T-helper 1 cell treated with Interleukin-12 subunit alpha and Interleukin-12 subunit beta and Interleukin-4 antibody, amounts not matched to agents 30 ng/mL and 1 ng/mL, for 36 hours (primary cell): ENCODE measurements around the gene BRAT1. TPM values are rescaled to one million over a fixed set of nuclear protein-coding genes. Genes with fewer than 3 reads are reported as not detected.

ENCODE experiments used
- intact Hi-C: fragments of 100-400 bp; cut with micrococcal nuclease; formaldehyde crosslinking; loops from one replicate; pipeline ENCODE4 v1.15.1; 2024
- total RNA-seq: library from RNA; stranded (reverse); gene quantifications from 2 replicates; pipeline ENCODE4 v1.2.3, GENCODE V29; 2022

The BRAT1 gene
- total RNA-seq, 1 donor from 2014 or later, result 36.4 TPM

DNA sequence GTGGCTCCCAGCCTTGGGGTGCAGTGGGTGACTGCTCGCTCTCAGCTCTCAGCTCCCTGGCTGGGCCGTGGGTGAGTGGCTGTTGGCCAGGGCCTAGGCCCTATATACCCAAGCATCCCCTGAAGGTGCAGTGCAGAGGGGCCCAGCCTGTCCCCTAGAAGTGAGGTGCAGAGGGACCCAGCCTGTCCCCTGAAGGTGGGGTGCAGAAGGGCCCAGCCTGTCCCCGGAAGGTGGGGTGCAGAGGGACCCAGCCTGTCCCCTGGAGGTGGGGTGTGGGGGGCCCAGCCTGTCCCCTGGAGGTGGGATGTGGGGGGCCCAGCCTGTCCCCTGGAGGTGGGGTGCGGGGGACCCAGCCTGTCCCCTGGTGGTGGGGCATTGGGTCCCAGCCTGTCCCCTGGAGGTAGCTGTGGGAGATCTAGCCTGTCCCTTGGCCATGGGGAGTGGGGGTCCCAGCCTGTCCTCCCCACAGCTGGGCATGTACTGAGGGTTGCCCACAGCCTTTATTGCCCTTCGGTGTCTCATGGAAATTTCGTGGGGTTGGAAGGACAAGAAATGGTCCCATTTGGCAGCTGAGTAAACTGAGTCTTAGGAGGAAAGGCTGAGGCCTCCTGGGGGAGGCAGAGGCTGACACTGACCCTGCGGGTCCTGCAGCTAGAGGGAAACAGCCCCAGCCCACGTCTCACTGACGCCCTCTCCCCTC is 53.2 kb downstream of the BRAT1 start:
- intact Hi-C loops, result no loop called here

DNA sequence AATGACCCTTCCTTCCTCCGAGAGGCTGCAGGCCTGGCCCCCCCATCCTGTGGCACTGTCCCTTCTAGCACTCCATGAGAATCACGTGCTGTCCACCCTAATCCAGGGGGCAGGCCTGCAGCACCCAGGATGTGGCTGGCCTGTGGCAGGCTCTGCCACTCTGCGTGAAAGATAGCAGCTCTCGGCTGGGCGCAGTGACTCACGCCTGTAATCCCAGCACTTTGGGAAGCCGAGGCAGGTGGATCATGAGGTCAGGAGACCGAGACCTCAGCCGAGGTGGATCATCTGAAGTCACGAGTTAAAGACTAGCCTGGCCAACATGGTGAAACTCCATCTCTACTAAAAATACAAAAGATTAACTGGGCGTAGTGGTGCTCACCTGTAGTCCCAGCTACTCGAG is 54.6 kb downstream of the BRAT1 start:
- intact Hi-C loops, result no loop called here

DNA sequence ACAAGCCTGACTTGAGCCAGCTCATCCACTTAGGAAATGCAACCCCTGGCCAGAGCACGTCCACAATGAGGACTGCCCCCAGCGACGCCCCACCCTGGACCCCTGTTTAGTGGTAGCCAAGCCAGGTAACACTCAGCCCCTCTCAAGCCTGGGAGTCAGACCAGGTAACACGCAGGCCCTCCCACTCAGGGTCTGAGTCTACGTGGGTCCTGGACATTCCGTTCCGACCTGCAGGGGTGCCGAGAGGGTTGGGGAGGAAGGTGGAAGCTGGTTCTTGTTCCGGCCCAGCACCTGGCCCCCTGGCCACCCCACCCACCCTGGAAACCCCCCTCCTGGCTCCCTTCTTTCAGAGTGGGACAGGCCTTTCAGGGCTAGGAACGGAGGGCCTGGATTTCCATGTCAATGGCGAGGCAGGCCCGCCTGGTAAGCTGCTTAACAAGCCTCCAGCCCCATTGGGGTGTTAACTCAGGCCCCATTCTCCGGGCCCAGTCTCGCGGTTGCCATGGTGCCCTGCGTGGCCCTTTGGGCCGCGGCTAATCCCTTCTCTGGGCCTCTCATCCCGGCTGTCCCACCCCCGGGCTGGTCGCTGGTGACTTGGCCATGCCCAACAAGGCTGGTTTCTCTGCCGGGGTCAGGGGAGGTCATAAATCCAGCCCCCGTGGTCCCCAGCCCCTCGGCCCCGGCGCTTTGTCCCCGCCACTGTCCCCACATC is 55.4 kb downstream of the BRAT1 start:
- intact Hi-C loops, result no loop called here

DNA sequence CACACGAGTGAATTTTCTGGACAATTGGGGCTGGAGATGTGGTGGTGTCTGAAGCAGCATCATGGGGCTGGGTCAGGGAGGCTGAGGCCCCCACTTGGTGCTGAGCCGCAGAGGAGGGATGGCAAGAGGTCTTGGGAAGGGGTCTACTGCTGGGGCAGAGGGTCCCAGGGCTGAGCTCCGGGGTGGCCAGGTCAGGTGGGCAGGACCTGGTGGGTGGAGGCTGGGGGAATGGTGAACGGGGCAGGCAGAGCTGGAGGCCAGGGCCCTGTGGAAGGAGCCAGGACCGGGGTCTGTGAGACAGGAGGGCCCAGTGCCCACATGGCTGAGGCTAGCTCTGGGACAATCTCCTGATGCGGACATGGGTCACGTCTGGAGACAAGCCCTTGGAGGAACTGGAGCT is 56.1 kb downstream of the BRAT1 start:
- intact Hi-C loops, result no loop called here

DNA sequence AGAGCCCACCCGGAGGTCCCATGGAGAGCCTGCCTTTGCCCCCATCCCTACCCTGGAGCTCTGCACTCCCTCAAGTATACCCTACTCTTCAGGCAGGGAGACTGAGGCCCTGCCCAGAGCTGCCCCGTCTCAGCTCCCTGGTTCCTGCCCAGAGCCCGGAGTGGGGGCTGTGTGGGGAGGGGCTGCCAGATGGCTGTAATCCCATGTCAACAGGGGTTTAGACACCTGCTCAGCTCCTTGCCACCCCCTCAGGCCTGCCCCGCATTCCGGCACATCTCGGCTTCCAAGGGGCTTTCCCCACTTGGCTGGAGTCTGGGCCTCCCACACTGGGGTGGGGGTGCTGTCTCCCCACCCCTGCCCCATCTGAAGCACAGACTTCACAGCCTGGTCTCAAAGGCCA is 56.6 kb downstream of the BRAT1 start:
- intact Hi-C loops, result no loop called here

DNA sequence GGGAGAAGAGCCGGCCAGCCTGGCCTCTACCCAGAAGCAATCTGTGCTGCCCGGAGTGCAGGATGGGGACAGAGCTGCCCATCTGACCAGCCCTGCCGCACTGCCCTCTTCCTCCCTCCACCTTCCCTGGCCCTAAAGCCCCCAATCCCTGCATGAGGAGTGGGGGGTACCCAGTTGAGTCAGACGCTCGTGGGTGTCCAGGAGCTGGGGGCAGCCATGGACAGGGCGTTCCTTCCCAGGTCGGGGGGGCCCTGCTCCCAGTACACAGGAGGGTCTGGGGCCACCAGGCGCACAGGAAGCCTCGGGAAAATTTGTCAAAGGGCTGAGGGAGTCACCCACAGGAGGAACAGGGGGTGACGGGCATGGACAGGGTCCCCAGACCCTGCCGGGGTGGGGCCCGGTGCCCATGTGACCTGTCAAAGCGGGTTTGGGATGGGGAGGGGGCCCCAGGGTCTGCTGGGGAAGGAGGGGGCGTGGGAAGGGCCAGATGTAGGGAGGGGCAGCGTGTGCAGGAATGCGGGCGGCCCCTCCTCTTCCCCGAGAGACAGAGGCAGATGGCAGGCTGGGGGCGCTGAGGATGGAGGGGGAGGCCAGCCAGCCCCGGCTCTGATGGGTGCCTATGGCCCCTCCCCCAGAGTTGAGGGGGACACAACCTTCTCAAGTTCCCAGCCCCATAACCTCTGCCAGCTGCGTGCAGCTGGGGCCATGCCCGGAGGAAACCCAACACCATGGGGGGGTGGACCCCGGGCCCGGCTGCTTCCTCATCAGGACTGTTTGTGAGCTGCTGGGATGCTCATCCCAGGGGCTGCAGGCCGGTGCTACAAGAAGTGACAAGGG is 57.6 kb downstream of the BRAT1 start:
- intact Hi-C loops, result no loop called here

DNA sequence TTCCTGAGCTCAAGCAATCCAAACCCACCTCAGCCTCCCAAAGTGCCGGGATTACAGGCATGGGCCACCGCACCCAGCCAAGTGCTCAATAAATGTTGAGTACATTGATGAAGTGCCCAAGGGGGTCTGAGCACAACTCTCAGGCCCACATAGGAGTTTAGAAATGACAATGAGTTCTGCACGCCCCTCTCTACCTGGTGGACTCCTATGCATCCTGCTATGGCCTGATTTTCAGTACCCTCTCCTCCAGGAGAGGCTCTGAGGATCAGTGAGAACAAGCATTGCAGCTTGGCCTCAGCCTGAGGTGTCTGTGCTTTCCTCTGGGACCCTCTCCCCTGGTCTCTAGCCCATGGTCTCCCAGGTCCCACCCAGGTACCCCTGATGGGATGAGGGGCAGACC is 58.3 kb downstream of the BRAT1 start:
- intact Hi-C loops, result no loop called here

DNA sequence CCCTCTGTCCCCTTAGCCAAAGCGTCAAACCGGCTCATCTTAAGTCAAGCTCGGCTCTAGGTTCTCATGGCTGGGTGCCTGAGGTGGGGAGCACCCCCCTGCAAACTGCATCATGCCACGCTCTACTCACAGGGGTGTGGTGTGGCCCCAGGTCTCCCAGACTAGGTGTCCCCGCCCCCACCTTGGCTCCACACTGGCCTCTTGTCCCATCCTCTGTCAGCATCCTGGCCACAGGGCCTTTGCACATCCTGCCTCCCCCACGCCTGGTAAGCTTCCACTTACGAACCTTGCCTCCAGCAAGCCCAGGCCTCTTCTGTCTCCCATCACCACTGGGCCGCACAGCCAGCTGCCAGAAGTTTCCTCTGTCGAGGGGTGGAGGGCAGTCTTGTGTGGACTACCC is 58.9 kb downstream of the BRAT1 start:
- intact Hi-C loops, result no loop called here

DNA sequence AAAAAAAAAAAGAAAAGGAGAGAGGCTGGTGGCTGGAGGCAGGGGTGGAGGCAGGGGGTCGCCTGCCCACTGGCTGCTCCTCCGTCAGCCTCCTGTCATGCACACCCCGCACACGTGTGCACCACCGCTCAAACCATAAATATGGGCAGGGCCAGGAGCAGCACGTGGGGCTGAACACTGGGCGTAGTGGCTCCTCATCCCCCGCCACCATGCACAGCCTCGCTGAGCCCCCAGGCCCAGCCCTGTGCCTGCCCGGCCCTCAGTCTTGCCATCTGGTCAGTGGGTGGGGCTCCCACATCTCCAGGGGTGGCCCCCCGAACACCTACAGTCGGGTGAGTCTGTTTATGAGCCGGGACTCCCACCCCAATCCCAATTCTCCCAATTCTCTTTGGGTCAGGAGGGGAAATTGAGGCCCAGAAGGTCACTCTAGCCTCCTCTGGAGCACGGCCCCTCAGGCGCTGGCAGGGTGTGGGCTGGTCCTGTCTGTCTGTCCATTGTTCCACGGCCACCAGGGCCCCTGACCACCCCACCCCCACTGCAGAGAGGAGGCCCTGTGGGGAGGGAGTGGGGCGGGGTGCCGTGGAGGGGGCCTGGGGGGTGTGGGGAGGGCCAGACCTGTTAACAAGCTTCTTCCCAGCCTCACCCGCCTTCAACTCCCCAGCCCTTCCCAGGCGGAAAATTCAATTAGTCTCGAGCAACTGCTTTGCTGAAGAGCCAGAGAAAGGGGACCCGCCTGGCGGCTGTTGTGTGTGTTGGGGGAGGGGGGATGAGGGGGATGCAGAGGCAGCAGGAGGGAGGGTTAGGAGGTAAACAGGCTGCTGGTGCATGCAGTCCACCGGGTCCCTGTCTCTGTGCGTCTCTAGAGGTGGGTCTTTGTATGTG is 59.7 kb downstream of the BRAT1 start:
- intact Hi-C loops, result no loop called here

DNA sequence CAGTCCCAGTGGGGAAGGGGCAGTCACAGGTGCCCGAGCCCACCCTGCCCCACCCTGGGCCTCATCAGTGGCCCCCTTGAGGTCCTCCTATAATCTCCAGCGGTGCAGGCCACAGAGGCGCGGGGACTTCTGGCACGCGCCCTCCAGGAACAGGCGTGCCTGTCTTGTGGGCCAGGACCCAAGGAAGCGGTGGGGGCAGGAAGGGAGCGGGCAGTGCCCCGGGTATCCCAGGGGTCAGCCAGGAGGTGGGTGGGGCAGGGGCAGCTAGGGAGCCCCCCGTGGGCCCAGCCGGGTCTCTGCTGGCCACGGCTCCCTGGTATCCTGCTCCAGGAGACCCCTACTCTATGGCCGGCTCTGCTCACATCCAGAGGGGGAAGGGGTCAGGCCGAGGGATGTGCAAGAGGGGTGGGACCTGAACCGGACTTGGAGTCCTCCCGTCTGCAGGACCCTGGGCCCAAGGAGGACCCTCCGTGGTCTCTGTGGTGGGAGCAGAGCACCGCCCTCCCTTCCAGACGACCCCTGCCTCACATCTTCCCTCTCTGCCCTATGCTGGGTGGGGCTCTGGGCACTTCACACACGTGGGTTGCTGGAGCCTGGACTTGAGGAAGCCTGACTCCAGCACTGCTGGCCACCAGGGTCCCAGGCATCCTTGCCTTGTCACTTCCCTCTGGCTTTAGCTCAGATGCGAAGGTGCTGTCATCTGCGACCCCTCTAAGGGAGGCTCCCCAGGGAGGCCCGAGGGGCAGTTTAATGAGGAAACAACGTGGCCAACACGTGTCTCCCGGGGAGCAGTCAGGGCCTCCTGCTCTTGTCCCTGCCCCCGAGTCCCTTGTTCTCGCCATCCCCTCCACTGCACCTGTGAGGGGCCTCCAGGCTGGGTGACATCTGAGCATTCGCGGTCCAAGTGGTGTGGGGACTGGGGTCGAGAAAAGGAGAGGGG is 60.9 kb downstream of the BRAT1 start:
- intact Hi-C loops, result no loop called here

DNA sequence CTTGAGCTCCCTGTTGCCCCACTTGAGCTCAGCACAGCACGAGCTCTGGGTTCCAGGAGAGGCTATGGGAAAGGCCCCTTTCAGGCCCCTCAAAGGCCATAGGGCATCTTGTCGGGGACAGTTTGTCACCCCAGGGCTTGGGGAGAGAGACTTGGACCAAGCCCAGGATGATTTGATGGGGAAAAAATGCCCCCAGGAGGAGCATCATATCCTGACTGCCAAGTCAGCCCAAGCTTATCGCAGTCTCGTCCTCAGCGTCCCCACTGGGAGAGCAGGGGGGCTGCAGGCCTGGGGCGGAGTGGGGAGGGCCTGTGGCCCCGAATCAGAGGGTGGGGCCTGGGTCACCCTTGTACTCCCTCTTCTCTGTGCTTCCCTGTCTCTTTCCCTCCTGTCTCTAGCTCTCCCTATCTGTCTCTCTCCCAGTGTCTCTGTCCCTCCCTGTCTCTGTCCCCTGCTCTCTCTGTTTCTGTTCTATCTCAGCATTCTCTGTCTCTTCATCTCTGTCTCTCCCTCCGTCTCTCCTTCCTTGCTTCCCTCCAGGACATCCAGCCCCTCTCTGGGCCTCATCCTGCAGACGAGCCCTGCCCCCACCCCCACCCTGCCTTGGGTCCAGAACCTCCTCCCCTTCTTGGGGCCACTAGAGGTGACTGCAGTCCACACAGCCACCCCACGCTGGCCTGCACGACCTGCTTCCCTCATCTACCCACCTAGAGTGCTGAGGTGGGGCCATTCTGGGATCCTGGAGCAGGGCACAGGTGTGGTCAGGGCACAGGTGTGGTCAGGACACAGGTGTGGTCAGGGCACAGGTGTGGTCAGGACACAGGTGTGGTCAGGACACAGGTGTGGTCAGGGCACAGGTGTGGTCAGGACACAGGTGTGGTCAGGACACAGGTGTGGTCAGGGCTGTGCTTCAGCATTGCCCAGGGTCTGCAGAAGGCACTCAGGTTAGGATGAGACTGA is 61.8 kb downstream of the BRAT1 start:
- intact Hi-C loops, result no loop called here

DNA sequence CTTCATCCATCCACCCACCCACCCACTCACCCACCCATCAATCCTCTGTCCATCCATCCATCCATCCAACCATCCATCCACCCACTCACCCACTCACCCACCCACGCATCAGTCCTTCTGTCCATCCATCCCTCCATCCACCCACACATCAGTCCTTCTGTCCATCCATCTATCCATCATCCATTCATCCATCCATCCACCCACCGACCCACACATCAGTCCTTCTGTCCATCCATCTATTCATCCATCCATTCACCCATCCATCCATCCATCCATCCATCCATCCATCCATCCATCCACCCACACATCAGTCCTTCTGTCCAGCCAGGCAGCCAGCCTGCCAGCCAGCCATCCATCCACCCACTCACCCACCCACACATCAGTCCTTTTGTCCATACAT is 63.3 kb downstream of the BRAT1 start:
- intact Hi-C loops, result no loop called here

DNA sequence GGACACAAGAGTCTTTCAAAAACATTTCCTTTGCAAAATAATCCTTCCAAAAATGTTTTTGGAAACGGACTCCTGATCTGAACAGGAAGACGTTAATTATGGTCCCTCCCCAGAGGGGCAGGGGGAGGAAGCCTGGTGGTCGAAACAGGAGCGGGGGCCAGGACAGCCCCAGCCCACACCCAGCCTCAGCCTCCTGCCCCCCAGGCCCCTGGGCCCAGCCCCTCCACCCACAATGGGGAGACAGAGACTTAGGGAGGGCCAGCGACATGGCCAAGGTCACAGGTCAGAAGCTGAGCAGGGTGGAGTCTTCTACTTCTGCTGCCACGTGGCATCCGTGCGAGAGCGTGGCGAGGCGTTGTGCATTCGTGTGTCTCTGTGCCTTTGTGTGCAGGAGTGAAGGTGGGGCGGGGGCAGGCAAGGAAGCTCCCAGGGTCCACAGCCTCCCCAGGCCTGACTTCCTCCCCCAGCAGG is 65.1 kb downstream of the BRAT1 start:
- intact Hi-C loops, result no loop called here

DNA sequence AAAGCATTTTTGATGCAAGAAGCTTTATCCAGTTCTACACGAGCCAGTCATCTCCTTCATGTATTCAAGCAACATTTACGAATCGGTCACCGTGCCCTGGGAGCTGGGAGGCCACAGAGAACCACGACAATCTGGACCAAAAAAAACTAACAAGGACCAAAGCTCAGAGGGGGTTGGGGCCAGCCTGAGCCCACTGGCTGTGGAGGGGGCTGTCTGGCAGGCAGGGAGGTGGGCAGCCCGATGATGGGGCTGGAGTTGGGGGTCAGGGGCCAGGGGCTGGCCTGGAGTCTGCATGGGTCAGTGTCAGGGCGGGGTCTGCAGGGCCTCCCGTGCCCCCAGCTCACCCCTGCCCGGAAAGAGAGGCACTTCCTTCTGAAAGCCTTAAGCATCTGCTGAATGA is 66.6 kb downstream of the BRAT1 start:
- intact Hi-C loops, result no loop called here

DNA sequence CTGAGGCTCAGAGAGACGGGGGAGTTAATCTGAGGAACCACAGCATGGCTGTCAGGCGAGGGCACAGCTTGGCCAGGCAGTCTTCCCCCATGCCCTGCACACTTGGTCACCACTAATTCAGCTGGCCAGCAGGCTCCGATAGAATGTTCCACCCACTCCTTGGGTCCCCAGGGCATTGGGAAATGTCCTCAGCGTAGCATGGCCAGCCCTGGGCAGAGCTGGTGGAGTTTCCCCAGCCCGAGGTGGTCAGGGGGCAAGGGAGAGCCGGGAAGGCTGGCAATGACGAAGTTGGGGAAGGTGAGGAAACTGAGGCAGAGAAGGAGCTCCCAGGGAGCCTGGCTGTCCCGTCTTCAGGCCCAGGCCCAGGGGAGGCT is 67.1 kb downstream of the BRAT1 start:
- intact Hi-C loops, result no loop called here
